Testis (tissue), 2 donors: ENCODE measurements around the gene LMLN.

ENCODE experiments used
- POLR2A ChIP-seq: fragments of 450-650 bp; IDR thresholded peaks from one replicate; pipeline ENCODE4 v1.6.1; 2017; ENCODE audit warnings: antibody characterized with exemption, mild to moderate bottlenecking, moderate library complexity
- TF ChIP-seq, protein P1 (sequence below), 3 experiments: fragments of 450-650 bp in 2 of 3; fragments of 200-600 bp in 1 of 3; sonication (generic) in 1 of 3; IDR thresholded peaks; one replicate each; pipeline ENCODE4 v1.5.1; 2016 to 2019; ENCODE audit warnings: antibody characterized with exemption in 3 of 3, mild to moderate bottlenecking in 2 of 3, moderate library complexity in 1 of 3

DNA sequence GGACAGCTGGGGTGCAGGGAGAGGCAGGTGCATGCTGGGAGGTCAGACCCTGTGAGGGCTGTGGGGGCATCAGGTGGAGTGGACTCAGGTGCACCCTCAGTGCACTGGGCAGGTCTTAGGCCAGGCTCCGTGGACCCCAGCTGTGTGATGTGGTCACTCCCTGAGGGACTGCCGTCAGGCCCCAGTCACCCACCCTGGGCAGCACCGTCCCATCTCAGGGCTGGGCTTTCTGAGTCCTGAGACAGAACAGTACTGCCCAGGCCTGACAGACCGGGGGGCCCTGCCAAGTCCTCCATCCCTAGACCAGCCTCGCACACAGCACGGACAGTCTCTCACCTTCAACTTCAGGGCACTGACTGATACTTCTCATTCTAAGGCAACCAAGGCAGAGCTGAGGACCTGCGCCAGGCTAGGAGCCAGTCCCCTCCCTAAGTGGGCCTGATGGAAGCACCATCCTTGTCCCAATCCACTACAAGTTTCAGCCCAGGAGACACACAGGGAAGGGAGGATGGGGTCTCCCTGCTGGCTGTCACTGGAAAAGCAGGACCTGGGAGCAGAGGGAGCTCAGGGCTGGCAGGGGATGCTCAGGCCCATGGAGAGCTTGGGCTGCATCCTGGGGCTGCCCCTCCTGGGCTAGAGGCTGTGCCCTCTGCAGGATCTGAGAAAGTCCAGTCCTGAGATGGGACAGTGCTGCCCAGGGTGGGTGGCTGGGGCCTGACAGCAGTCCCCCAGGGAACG, 86.3 kb downstream of the LMLN start:
- TF ChIP-seq, protein P1, sequence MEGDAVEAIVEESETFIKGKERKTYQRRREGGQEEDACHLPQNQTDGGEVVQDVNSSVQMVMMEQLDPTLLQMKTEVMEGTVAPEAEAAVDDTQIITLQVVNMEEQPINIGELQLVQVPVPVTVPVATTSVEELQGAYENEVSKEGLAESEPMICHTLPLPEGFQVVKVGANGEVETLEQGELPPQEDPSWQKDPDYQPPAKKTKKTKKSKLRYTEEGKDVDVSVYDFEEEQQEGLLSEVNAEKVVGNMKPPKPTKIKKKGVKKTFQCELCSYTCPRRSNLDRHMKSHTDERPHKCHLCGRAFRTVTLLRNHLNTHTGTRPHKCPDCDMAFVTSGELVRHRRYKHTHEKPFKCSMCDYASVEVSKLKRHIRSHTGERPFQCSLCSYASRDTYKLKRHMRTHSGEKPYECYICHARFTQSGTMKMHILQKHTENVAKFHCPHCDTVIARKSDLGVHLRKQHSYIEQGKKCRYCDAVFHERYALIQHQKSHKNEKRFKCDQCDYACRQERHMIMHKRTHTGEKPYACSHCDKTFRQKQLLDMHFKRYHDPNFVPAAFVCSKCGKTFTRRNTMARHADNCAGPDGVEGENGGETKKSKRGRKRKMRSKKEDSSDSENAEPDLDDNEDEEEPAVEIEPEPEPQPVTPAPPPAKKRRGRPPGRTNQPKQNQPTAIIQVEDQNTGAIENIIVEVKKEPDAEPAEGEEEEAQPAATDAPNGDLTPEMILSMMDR (IDR thresholded peaks at IDR 0.05), result no peak
- TF ChIP-seq POLR2A, result no peak
